Measurements from ENCODE around the gene ALG11.
A peak's percentile ranks its signal among the peaks of the same experiment; 100 is the strongest.
"Not testable (repeated sequence)": the region's sequence is repeated elsewhere in the genome, so short reads cannot be mapped to it uniquely, and the experiment has no call there.

Gene ALG11

DNA sequence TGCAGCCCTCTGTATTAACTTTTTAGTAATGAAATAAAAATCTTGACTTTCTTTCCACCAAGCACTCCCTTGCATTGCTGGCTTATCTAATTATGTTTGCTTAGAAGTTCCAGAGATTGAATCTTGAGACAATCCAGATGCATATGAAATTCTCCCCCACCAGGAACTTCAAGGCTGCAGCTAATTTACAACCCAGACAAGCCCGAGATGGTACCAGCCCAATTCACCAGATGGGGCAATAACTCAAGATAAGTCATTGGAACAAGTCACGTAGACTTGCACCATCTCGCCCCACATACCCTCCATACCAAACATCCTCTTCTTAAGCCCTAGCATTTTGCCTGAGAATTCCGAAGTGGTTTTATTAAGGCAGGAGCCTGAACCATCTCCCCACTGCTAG, 41.3 kb downstream of the ALG11 start:
- H3K79me2 ChIP-seq (ENCODE audit: insufficient read depth, low read length): no peaks in the 10 kb centered on the region
- H2AFZ ChIP-seq (ENCODE audit: low read length): no peak overlapping the region
- no peaks in the 10 kb centered on the region for H4K20me1 ChIP-seq (ENCODE audit: insufficient read depth, low read length, poor library complexity, severe bottlenecking)
- H3K9me2 ChIP-seq (replicated peaks; ENCODE audit: low read depth, low read length): no peaks in the 10 kb centered on the region
- H3K27me3 ChIP-seq (ENCODE audit: insufficient read depth, low read length, poor library complexity, severe bottlenecking): no peaks in the 10 kb centered on the region
- no peak overlapping the region for H3K9ac ChIP-seq (ENCODE audit: low read depth, low read length, poor library complexity, severe bottlenecking)
- no peak overlapping the region for H3K4me3 ChIP-seq (ENCODE audit: low read length, poor library complexity, severe bottlenecking)
- TF ChIP-seq, protein P1, sequence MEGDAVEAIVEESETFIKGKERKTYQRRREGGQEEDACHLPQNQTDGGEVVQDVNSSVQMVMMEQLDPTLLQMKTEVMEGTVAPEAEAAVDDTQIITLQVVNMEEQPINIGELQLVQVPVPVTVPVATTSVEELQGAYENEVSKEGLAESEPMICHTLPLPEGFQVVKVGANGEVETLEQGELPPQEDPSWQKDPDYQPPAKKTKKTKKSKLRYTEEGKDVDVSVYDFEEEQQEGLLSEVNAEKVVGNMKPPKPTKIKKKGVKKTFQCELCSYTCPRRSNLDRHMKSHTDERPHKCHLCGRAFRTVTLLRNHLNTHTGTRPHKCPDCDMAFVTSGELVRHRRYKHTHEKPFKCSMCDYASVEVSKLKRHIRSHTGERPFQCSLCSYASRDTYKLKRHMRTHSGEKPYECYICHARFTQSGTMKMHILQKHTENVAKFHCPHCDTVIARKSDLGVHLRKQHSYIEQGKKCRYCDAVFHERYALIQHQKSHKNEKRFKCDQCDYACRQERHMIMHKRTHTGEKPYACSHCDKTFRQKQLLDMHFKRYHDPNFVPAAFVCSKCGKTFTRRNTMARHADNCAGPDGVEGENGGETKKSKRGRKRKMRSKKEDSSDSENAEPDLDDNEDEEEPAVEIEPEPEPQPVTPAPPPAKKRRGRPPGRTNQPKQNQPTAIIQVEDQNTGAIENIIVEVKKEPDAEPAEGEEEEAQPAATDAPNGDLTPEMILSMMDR (conservative IDR thresholded peaks at IDR 0.05; ENCODE audit: low read length): no peak
- TF ChIP-seq EZH2phosphoT487 (IDR thresholded peaks at IDR 0.05; ENCODE audit: borderline replicate concordance): no peak
- H3F3A ChIP-seq (ENCODE audit: low read depth): no peaks in the 10 kb centered on the region
- H3K36me3 ChIP-seq (ENCODE audit: insufficient read depth, low read length): no peaks in the 10 kb centered on the region
- H3K9me3 ChIP-seq (ENCODE audit: insufficient read depth, low read depth, low read length): no peaks in the 10 kb centered on the region
- no peaks in the 10 kb centered on the region for H3K4me1 ChIP-seq (ENCODE audit: insufficient read depth, low read length, poor library complexity, severe bottlenecking)
- H3K4me2 ChIP-seq (ENCODE audit: low read depth, low read length, poor library complexity, severe bottlenecking): no peak overlapping the region

DNA sequence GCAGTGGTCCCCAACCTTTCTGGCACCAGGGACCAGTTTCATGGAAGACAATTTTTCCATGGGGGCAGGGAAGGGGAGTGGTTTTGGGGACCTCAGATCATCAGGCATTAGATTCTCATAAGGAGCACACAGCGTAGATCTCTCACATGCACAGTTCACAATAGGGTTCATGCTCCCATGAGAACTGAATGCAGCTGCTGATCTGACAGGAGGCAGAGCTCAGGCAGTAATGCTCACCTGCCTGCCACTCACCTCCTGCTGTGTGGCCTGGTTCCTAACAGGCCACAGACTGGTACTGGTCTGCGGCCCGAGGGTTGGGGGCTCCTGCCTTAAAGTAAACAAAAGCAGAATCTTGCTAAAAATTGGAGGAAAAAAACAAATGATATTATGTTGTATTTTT, 48.9 kb downstream of the ALG11 start:
- H3K4me2 ChIP-seq (ENCODE audit: low read depth, low read length, poor library complexity, severe bottlenecking); H3F3A ChIP-seq (ENCODE audit: low read depth); H3K9me3 ChIP-seq (ENCODE audit: insufficient read depth, low read depth, low read length); H4K20me1 ChIP-seq (ENCODE audit: insufficient read depth, low read length, poor library complexity, severe bottlenecking); H3K9me2 ChIP-seq (replicated peaks; ENCODE audit: low read depth, low read length); H3K79me2 ChIP-seq (ENCODE audit: insufficient read depth, low read length); H3K27me3 ChIP-seq (ENCODE audit: insufficient read depth, low read length, poor library complexity, severe bottlenecking); H3K9ac ChIP-seq (ENCODE audit: low read depth, low read length, poor library complexity, severe bottlenecking); H2AFZ ChIP-seq (ENCODE audit: low read length); H3K4me3 ChIP-seq (ENCODE audit: low read length, poor library complexity, severe bottlenecking); H3K36me3 ChIP-seq (ENCODE audit: insufficient read depth, low read length); H3K4me1 ChIP-seq (ENCODE audit: insufficient read depth, low read length, poor library complexity, severe bottlenecking): not testable (repeated sequence)

DNA sequence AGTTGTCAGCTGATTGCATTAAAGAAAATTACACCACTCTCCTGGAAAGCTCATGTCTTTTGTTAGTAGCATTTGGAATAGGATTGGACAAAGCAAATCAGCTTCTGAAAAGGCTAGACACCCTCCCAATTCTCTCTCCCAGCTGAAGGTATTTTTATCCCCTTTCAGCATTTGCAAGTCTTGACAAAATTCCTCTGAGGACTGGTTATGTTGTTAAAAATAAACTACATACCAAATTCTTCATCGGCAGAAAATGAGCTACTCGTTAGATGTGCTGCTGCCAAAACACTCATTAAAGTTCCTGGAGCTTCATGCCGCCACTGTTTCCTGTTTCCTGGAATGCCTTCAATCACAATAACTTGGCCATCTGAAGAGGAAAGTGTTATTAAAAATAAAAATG, 49.4 kb downstream of the ALG11 start:
- TF ChIP-seq, protein P1 (conservative IDR thresholded peaks at IDR 0.05; ENCODE audit: low read length): no peak
- no peak for TF ChIP-seq EZH2phosphoT487 (IDR thresholded peaks at IDR 0.05; ENCODE audit: borderline replicate concordance)
- no peaks in the 10 kb centered on the region for H3K79me2 ChIP-seq (ENCODE audit: insufficient read depth, low read length)
- H3K27me3 ChIP-seq (ENCODE audit: insufficient read depth, low read length, poor library complexity, severe bottlenecking): no peaks in the 10 kb centered on the region
- H3K4me2 ChIP-seq (ENCODE audit: low read depth, low read length, poor library complexity, severe bottlenecking): peak overlapping the region; percentile 10
- H3K4me1 ChIP-seq (ENCODE audit: insufficient read depth, low read length, poor library complexity, severe bottlenecking): peaks cover 6% of the 10 kb centered on the region
- no peaks in the 10 kb centered on the region for H4K20me1 ChIP-seq (ENCODE audit: insufficient read depth, low read length, poor library complexity, severe bottlenecking)
- no peak overlapping the region for H2AFZ ChIP-seq (ENCODE audit: low read length)
- no peaks in the 10 kb centered on the region for H3F3A ChIP-seq (ENCODE audit: low read depth)
- H3K9me3 ChIP-seq (ENCODE audit: insufficient read depth, low read depth, low read length): no peaks in the 10 kb centered on the region
- H3K4me3 ChIP-seq (ENCODE audit: low read length, poor library complexity, severe bottlenecking): no peak overlapping the region
- no peaks in the 10 kb centered on the region for H3K9me2 ChIP-seq (replicated peaks; ENCODE audit: low read depth, low read length)
- no peaks in the 10 kb centered on the region for H3K36me3 ChIP-seq (ENCODE audit: insufficient read depth, low read length)
- no peak overlapping the region for H3K9ac ChIP-seq (ENCODE audit: low read depth, low read length, poor library complexity, severe bottlenecking)

DNA sequence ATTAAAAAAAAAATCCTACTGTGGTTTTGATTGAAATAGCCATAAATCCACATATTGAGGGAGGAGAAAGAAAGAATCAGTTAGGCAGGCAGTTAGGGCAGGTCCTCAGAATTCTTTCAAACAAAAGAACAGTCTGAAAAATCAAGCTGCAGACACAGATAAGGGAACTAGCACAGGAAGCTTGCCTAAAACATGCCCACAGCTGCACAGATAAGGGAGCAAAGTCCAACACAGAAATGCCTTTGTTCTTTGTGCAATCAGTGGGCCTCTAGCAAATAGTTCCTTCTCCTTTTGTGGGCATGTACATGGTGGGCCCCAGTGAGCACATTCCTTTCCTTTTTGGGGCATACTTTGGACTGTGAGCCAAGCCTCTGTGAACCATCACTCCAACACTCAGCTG, 55.0 kb downstream of the ALG11 start:
- Histone ChIP-seq H3K4me2 (ENCODE audit: low read depth, low read length, poor library complexity, severe bottlenecking) (no peak overlapping the region), H3K36me3 (ENCODE audit: insufficient read depth, low read length) (no peaks in the 10 kb centered on the region; the same call in 1 of the 2 replicates), H3K4me3 (ENCODE audit: low read length, poor library complexity, severe bottlenecking) (no peak overlapping the region), H2AFZ (ENCODE audit: low read length) (no peak overlapping the region), H3K9me3 (ENCODE audit: insufficient read depth, low read depth, low read length) (peaks cover 15% of the 10 kb centered on the region; the same call in 1 of the 2 replicates), H3K9ac (ENCODE audit: low read depth, low read length, poor library complexity, severe bottlenecking) (no peak overlapping the region), H3F3A (ENCODE audit: low read depth) (no peaks in the 10 kb centered on the region), H3K9me2 (replicated peaks; ENCODE audit: low read depth, low read length) (no peaks in the 10 kb centered on the region), H4K20me1 (ENCODE audit: insufficient read depth, low read length, poor library complexity, severe bottlenecking) (no peaks in the 10 kb centered on the region), H3K79me2 (ENCODE audit: insufficient read depth, low read length) (no peaks in the 10 kb centered on the region), H3K27me3 (ENCODE audit: insufficient read depth, low read length, poor library complexity, severe bottlenecking) (no peaks in the 10 kb centered on the region), H3K4me1 (ENCODE audit: insufficient read depth, low read length, poor library complexity, severe bottlenecking) (no peaks in the 10 kb centered on the region)
- TF ChIP-seq EZH2phosphoT487 (IDR thresholded peaks at IDR 0.05; ENCODE audit: borderline replicate concordance): no peak
- TF ChIP-seq, protein P1 (conservative IDR thresholded peaks at IDR 0.05; ENCODE audit: low read length): no peak

Data from Loucy (cell line).